Kidney tubule cell (primary cell): ENCODE data around the gene SARS1.

Source experiments
- DNase-seq: peaks from one replicate; pipeline ENCODE4 v3.0.0-alpha.2; 2018; ENCODE audit warnings: low spot score

The SARS1 gene

DNA sequence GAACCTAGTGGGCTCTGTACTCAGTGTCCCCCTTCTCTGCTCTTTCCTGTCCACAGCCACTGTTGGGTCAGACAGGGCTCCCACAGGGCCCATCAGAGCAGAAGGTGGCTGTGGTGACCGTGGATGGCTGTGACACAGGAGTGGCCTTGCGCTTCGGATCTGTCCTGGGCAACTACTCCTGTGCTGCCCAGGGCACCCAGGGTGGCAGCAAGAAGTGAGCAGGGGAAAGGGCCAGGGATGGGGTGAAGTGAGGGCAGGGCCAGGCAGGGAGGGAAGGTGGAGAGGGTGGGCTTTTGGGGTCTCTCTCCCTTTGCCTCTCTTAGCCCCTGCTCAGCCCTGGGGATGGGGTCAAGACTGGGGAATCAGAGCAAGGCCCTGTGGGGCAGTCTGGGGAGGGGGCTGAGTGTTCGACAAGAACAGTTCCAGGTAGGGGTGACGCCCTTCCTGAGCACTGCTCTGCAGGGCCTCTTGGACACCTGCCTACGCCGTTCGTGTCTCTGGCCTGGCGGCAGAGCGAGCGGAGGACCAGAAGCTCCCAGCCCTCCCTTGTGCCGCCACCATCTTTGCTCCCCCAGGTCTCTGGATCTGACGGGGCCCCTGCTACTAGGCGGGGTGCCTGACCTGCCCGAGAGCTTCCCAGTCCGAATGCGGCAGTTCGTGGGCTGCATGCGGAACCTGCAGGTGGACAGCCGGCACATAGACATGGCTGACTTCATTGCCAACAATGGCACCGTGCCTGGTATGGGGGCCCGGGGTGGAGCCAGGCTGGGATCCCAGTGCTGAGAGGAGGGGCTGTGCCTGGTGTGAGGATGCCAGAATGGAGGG is 48.7 kb downstream of the SARS1 start:
- no peak for DNase-seq

GRCh38 chr1:109263234-109263596 is 49.5 kb downstream of the SARS1 start:
- no peak for DNase-seq

DNA sequence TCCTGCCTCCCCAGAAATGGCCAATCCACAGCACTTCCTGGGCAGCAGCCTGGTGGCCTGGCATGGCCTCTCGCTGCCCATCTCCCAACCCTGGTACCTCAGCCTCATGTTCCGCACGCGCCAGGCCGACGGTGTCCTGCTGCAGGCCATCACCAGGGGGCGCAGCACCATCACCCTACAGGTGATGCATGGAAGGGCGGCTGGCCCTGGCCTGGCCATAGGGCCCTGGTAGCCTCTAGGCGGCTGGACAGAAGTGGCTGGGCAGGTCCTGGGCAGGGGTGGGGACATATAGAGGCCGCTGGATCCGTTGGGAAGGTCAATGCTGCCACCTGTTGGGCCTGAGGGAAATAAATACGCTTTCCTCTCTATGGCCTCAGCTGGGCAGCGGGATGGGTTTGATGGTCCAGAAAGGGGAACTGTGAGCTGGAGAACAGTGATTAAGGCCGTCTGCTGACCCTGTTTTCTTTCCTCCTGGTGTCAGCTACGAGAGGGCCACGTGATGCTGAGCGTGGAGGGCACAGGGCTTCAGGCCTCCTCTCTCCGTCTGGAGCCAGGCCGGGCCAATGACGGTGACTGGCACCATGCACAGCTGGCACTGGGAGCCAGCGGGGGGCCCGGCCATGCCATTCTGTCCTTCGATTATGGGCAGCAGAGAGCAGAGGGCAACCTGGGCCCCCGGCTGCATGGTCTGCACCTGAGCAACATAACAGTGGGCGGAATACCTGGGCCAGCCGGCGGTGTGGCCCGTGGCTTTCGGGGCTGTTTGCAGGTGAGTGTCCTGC is 50.1 kb downstream of the SARS1 start:
- DNase-seq, result peak; percentile 96

DNA sequence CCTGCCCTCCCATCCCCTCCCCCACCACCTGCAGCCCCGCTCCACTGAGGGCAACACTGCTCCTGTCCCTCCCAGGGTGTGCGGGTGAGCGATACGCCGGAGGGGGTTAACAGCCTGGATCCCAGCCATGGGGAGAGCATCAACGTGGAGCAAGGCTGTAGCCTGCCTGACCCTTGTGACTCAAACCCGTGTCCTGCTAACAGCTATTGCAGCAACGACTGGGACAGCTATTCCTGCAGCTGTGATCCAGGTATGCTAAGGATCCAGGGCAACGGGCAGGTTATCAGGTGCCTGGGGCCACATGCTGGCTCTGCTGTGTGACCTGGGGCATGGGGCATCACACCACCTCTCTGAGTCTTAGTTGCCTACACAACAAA is 50.6 kb downstream of the SARS1 start:
- DNase-seq, result no peak

DNA sequence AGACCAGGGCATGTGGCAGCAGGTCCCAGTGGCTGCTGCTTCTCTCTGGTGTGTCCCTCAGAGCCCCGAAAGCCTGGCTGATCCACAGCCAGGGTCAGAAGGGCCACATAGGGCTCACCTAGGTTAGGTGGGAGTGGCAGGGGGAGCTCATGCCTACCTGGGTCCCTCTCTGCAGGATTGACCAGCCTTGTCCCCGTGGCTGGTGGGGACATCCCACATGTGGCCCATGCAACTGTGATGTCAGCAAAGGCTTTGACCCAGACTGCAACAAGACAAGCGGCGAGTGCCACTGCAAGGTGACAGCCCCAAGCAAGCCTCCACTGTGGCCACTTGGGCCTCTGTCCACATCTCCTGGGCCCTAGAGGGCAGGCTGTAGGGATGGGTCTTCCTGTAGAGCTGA is 51.3 kb downstream of the SARS1 start:
- DNase-seq, result no peak

GRCh38 chr1:109265741-109266330 is 52.1 kb downstream of the SARS1 start:
- no peak for DNase-seq

- DNase-seq, result no peak
Measured at GRCh38 chr1:109266965-109267364, 53.2 kb downstream of the SARS1 start.

- no peak for DNase-seq
Measured at GRCh38 chr1:109267743-109268300, 54.1 kb downstream of the SARS1 start.

DNA sequence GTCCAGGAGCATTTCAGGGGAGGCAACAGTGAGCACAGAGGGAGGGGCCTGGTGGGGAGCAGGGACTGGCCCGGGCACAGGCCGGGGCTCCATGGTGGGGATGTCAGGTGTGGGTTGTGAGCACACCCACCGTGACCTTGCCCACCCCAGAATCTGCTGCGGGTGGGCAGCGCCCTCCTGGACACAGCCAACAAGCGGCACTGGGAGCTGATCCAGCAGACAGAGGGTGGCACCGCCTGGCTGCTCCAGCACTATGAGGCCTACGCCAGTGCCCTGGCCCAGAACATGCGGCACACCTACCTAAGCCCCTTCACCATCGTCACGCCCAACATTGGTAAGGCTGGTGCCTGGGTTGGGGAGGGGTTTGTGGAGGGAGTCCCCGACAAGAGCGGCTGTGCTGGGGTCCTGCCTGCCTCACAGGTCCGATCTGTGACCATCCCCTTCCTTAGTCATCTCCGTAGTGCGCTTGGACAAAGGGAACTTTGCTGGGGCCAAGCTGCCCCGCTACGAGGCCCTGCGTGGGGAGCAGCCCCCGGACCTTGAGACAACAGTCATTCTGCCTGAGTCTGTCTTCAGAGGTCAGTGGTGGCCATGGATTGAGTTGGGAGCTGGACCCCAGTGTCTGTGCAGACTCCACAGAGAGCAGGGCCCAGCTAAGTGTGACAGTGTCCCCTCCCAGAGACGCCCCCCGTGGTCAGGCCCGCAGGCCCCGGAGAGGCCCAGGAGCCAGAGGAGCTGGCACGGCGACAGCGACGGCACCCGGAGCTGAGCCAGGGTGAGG is 54.9 kb downstream of the SARS1 start:
- DNase-seq, result no peak

DNA sequence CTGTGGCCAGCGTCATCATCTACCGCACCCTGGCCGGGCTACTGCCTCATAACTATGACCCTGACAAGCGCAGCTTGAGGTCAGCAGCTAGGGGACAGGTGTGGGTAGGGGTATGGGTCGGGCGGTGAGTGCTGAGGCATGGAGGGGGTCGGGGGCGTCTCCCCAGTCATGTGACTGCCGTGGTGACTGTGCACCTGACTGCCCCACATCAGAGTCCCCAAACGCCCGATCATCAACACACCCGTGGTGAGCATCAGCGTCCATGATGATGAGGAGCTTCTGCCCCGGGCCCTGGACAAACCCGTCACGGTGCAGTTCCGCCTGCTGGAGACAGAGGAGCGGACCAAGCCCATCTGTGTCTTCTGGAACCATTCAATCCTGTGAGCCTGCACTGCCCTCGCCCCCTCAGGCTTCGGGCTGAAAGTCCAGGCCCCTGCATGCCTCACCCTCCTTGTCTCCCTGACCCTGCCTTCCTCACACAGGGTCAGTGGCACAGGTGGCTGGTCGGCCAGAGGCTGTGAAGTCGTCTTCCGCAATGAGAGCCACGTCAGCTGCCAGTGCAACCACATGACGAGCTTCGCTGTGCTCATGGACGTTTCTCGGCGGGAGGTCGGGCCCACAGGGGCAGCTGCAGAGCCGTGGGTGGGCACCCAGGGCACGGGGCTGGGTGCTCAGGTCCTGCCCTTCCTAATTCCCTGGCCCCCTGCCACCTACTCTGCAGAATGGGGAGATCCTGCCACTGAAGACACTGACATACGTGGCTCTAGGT is 55.7 kb downstream of the SARS1 start:
- no peak for DNase-seq

GRCh38 chr1:109269981-109270622 is 56.4 kb downstream of the SARS1 start:
- no peak for DNase-seq

GRCh38 chr1:109270623-109271317 is 57.1 kb downstream of the SARS1 start:
- DNase-seq, result no peak

DNA sequence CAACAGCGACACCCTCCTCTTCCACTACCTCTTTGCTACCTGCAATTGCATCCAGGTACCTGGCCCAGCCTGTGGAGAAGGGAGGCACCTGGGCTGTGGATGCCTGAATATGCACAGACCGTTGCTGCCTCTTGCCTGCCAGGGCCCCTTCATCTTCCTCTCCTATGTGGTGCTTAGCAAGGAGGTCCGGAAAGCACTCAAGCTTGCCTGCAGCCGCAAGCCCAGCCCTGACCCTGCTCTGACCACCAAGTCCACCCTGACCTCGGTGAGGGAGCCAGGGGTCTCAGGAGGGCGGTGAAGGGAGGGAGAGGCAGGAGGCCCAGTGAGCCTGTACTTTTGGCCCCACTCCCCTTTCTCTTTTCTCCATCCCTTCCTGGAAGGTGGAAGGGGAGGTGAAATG is 57.7 kb downstream of the SARS1 start:
- DNase-seq, result no peak

- DNase-seq, result no peak
Measured at GRCh38 chr1:109272021-109272799, 58.5 kb downstream of the SARS1 start.

- DNase-seq, result no peak
Measured at GRCh38 chr1:109272831-109273547, 59.3 kb downstream of the SARS1 start.

- DNase-seq, result no peak
Measured at GRCh38 chr1:109273570-109274288, 60.0 kb downstream of the SARS1 start.

DNA sequence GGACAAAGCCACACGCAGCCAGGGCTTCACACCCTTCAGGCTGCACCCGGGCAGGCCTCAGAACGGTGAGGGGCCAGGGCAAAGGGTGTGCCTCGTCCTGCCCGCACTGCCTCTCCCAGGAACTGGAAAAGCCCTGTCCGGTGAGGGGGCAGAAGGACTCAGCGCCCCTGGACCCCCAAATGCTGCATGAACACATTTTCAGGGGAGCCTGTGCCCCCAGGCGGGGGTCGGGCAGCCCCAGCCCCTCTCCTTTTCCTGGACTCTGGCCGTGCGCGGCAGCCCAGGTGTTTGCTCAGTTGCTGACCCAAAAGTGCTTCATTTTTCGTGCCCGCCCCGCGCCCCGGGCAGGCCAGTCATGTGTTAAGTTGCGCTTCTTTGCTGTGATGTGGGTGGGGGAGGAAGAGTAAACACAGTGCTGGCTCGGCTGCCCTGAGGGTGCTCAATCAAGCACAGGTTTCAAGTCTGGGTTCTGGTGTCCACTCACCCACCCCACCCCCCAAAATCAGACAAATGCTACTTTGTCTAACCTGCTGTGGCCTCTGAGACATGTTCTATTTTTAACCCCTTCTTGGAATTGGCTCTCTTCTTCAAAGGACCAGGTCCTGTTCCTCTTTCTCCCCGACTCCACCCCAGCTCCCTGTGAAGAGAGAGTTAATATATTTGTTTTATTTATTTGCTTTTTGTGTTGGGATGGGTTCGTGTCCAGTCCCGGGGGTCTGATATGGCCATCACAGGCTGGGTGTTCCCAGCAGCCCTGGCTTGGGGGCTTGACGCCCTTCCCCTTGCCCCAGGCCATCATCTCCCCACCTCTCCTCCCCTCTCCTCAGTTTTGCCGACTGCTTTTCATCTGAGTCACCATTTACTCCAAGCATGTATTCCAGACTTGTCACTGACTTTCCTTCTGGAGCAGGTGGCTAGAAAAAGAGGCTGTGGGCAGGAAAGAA is 61.1 kb downstream of the SARS1 start:
- DNase-seq, result peak; percentile 91
